AG04450 (cell line): ENCODE data around the gene PI4KA. TPM values are rescaled to one million over a fixed set of nuclear protein-coding genes. Genes with fewer than 3 reads are reported as not detected.

Source experiments
- CTCF ChIA-PET: fragments of 300-600, 350-600 bp; formaldehyde crosslinking; extraction: SDS; loops from one replicate; lab custom pipeline; 2022; ENCODE audit warnings: antibody characterized with exemption, inconsistent platforms; lab: Charles Lee
- POLR2A ChIA-PET: fragments of 350-600 bp; formaldehyde crosslinking; extraction: SDS; loops from one replicate; lab custom pipeline; 2021; ENCODE audit warnings: antibody characterized with exemption, inconsistent platforms; lab: Yijun Ruan, JAX
- DNase-seq: peaks from one replicate; pipeline ENCODE4 v3.0.0-alpha.2; 2011; ENCODE audit warnings: low read depth, low spot score
- H3K27ac ChIP-seq: one replicate; pipeline ENCODE4 v1.5.1; 2012; ENCODE audit warnings: low read depth, low read length, control low read depth
- H3K27me3 ChIP-seq: one replicate; pipeline ENCODE4 v1.6.0; 2012; ENCODE audit warnings: low read length; ENCODE audit not compliant: control insufficient read depth, insufficient read depth
- H3K4me3 ChIP-seq: 2 replicates; pipeline ENCODE4 v1.5.1; 2011; ENCODE audit warnings: mild to moderate bottlenecking, low read depth, low read length, control low read depth
- H3K9me3 ChIP-seq: 2 replicates; pipeline ENCODE4 v1.5.1; 2012; ENCODE audit warnings: low read length; ENCODE audit not compliant: control insufficient read depth, insufficient read depth
- CTCF ChIP-seq: IDR thresholded peaks from 2 replicates; pipeline ENCODE4 v1.5.1; 2011; ENCODE audit warnings: low read depth, low read length, control low read depth, inconsistent platforms
- polyA plus RNA-seq: library from polyadenylated mRNA; depleted of rRNA; stranded (reverse); fragments of >200 nt; gene quantifications from 2 replicates; pipeline ENCODE4 v1.2.3, GENCODE V29; 2011

PI4KA gene
- polyA plus RNA-seq, 1 experiment, result 27.5 TPM

- H3K27me3 ChIP-seq, result no peaks in the 10 kb centered on the region
- H3K4me3 ChIP-seq, result no peak overlapping the region
- no peak overlapping the region for H3K27ac ChIP-seq
- H3K9me3 ChIP-seq, result no peaks in the 10 kb centered on the region
- DNase-seq, result no peak
- ChIA-PET POLR2A (no interaction called here), CTCF (no interaction called here)
- TF ChIP-seq CTCF, result no peak
These were observed 130.0 kb downstream of the PI4KA start for GRCh38 chr22:20728523-20729190.

GRCh38 chr22:20727118-20728015 is 131.2 kb downstream of the PI4KA start:
- Histone ChIP-seq H3K9me3 (no peaks in the 10 kb centered on the region), H3K4me3 (no peak overlapping the region), H3K27ac (no peak overlapping the region), H3K27me3 (no peaks in the 10 kb centered on the region)
- POLR2A ChIA-PET, result no interaction called here
- no peak for DNase-seq
- TF ChIP-seq CTCF, result no peak
- CTCF ChIA-PET, result no interaction called here

GRCh38 chr22:20725987-20726558 is 132.5 kb downstream of the PI4KA start:
- POLR2A ChIA-PET, result interaction anchor here (0.7 kb wide), 1 partner anchor 15 kb away, joined by 8 read pairs; no protein-coding TSS in a partner anchor
- no peak for TF ChIP-seq CTCF
- Histone ChIP-seq H3K4me3 (no peak overlapping the region), H3K27me3 (no peaks in the 10 kb centered on the region), H3K9me3 (no peaks in the 10 kb centered on the region), H3K27ac (no peak overlapping the region)
- CTCF ChIA-PET, result no interaction called here
- no peak for DNase-seq

- TF ChIP-seq CTCF, result no peak
- CTCF ChIA-PET, result no interaction called here
- Histone ChIP-seq H3K4me3 (no peak overlapping the region), H3K27ac (no peak overlapping the region), H3K9me3 (no peaks in the 10 kb centered on the region), H3K27me3 (no peaks in the 10 kb centered on the region)
- no peak for DNase-seq
- POLR2A ChIA-PET, result interaction anchor here (0.7 kb wide), 1 partner anchor 16 kb away, joined by 8 read pairs; no protein-coding TSS in a partner anchor
These were observed 133.7 kb downstream of the PI4KA start for GRCh38 chr22:20724676-20725454.
